ENCODE data around the gene RAB1A. TPM values are rescaled to one million over a fixed set of nuclear protein-coding genes. Genes with fewer than 3 reads are reported as not detected.

RAB1A gene
- total RNA-seq, 6 experiments from 2014 or later: 204 to 230 (median 222) TPM

- TF ChIP-seq CTCF (IDR thresholded peaks at IDR 0.05): no peak
- H3K4me1 Mint-ChIP-seq (ENCODE audit: low read depth): peaks cover 23% of the 10 kb centered on the region
- peaks cover 8% of the 10 kb centered on the region for H3K36me3 Mint-ChIP-seq (ENCODE audit: low read depth)
- no peaks in the 10 kb centered on the region for H3K27me3 Mint-ChIP-seq (ENCODE audit: insufficient read depth)
- no peak overlapping the region for H3K27ac Mint-ChIP-seq
- H3K4me3 Mint-ChIP-seq: no peak overlapping the region
- no peak for DNase-seq
- H3K9me3 Mint-ChIP-seq: no peaks in the 10 kb centered on the region
These were observed 17.3 kb downstream of the RAB1A start for GRCh38 chr2:65112633-65113032.

- peaks cover 9% of the 10 kb centered on the region for H3K4me1 Mint-ChIP-seq (ENCODE audit: low read depth)
- DNase-seq: no peak
- no peak for TF ChIP-seq CTCF (IDR thresholded peaks at IDR 0.05)
- no peak overlapping the region for H3K27ac Mint-ChIP-seq
- no peak overlapping the region for H3K4me3 Mint-ChIP-seq
- peaks cover 3% of the 10 kb centered on the region; the same call in 1 of the 2 replicates for H3K36me3 Mint-ChIP-seq (ENCODE audit: low read depth)
- H3K27me3 Mint-ChIP-seq (ENCODE audit: insufficient read depth): no peaks in the 10 kb centered on the region
- no peaks in the 10 kb centered on the region for H3K9me3 Mint-ChIP-seq
These were observed 21.1 kb downstream of the RAB1A start for GRCh38 chr2:65108780-65109179.

- H3K27me3 Mint-ChIP-seq (ENCODE audit: insufficient read depth): no peaks in the 10 kb centered on the region
- no peak overlapping the region for H3K27ac Mint-ChIP-seq
- H3K4me1 Mint-ChIP-seq (ENCODE audit: low read depth): peaks cover 5% of the 10 kb centered on the region
- DNase-seq: no peak
- H3K9me3 Mint-ChIP-seq: no peaks in the 10 kb centered on the region
- no peak overlapping the region for H3K4me3 Mint-ChIP-seq
- peaks cover 3% of the 10 kb centered on the region; the same call in 1 of the 2 replicates for H3K36me3 Mint-ChIP-seq (ENCODE audit: low read depth)
- TF ChIP-seq CTCF (IDR thresholded peaks at IDR 0.05): no peak
These were observed 22.4 kb downstream of the RAB1A start for GRCh38 chr2:65107530-65107929.

- Mint-ChIP-seq H3K27me3 (ENCODE audit: insufficient read depth) (no peaks in the 10 kb centered on the region), H3K36me3 (ENCODE audit: low read depth) (peaks cover 12% of the 10 kb centered on the region; the same call in 1 of the 2 replicates), H3K27ac (no peak overlapping the region), H3K4me1 (ENCODE audit: low read depth) (peaks cover 12% of the 10 kb centered on the region), H3K9me3 (no peaks in the 10 kb centered on the region), H3K4me3 (no peak overlapping the region)
- no peak for DNase-seq
- no peak for TF ChIP-seq CTCF (IDR thresholded peaks at IDR 0.05)
These were observed 26.7 kb downstream of the RAB1A start for GRCh38 chr2:65103013-65103715.

GRCh38 chr2:65101071-65101470 lies 28.8 kb downstream of the RAB1A start:
- no peak overlapping the region for H3K4me3 Mint-ChIP-seq
- peaks cover 30% of the 10 kb centered on the region for H3K36me3 Mint-ChIP-seq (ENCODE audit: low read depth)
- H3K27me3 Mint-ChIP-seq (ENCODE audit: insufficient read depth): no peaks in the 10 kb centered on the region
- no peak for DNase-seq
- TF ChIP-seq CTCF (IDR thresholded peaks at IDR 0.05): no peak
- no peak overlapping the region; the same call in 1 of the 2 replicates for H3K27ac Mint-ChIP-seq
- no peaks in the 10 kb centered on the region for H3K9me3 Mint-ChIP-seq
- H3K4me1 Mint-ChIP-seq (ENCODE audit: low read depth): peaks cover 32% of the 10 kb centered on the region
